Suppressor macrophage (primary cell): Measurements from ENCODE around the gene SAMHD1.
"Not testable (repeated sequence)": the region's sequence is repeated elsewhere in the genome, so short reads cannot be mapped to it uniquely, and the experiment has no call there.

Experiments used
- DNase-seq, 4 experiments: peaks; one replicate each; pipeline ENCODE4 v3.0.0-alpha.2; 2020 to 2022

SAMHD1 gene

DNA sequence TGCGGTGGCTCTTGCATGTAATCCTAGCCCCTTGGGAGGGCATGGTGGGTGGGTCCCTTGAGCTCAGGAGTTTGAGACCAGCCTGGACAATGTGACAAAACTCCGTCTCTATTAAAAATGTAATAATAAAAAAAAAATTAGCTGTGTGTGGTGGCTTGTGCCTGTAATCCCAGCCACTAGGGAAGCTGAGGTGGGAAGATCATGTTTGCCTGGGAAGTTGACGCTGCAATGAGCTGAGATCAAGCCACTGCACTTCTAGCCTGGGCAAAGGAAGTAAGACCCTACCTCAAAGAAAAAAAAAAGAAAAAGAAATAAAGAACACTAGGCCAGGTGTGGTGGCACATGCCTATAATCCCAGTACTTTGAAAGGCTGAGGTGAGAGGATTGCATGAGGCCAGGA, 4.5 kb upstream of the SAMHD1 start:
- peak in 2 of 4 experiments; percentile 36 to 60 for DNase-seq

DNA sequence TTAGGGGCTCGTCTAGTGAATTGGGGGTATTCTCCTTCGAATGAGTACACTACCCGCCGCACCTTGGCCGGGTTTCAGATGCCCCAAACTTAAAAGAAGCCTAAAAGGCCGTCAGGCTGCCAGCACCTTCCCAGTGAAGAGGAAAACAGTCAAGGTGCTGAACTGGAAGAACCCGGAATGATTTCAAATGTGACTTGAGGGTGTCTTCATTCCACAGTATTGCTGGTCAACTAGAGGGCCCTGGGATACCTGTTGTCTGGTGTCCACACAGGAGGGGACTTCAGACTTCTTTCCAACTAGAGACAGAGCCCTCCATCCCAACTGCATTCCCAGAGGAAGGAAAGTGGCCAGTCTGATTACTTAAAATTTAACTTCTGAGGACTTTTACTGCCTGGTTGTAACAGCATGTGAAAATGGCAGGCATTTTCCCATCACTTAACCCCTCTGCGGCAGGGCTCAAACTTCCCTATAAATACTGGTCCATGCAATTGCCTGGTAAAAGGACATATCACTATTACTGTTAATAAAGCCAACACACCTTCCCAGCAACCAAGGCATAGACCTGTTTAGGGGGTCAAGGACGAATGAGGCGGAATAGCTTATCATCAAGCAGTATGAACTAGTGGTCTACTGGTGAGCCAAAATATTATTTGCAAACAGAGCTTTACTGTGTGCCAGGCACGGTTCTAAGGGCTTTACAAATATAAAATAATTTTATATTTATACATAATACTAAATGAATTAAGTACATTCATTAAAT, 651 bp upstream of the SAMHD1 start:
- DNase-seq: no peak

DNA sequence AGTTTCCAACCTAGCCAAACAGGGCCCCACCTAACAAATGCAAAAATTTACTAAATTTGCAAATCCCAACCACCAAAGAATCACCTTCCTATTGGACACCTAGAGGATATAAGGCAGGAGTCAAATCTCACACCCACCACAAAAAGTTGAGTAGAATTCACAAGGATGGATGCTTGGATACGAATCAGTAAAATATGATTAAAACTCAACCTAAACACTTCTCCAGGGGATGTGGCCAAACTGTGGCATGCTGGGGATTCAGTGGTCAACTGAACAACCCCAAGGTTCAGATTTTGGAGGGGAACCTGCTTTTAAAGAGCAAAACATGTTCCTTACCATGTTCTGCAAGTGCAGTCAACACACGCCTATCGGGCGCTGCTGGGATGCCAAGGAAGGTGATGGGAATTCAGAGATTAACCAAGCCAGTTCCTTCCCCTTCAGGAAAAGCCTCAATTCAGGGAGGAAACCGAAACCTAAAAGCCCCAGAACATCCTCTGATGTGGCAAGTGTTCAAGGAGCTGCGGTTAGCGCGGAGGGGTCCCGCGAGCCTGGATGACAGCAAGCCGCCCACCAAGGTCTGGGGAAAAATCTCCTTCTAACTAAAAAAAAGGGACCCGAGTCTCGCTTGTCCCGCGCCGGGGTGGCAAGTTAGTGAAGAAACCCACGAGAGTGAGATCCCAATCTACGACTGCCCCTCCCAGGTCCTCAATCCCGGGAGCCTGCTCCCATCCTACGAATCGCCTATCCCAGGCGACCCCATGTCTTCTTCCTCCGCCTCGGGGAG, 902 bp downstream of the SAMHD1 start:
- peak; percentile 44 to 64 (median 60) for DNase-seq

DNA sequence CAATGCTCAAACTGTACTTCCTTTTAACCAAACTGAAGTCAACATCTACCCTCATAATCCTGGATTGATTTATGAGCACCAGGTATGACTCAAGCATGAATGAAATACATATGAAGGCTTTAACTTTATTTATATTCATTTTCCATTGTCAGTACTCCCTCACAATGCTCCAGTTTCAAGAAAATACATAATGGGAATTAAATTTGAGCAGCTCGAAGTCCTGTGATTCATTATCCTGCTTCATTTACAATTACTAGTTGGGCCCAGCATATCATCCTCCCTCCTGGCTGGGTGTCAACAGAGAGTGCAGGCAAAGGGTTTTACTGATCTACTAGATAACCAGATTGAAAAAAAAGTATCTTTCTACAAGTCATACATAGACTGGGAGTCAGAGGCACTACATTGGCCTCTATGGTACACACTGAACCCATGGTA, 10.1 kb downstream of the SAMHD1 start:
- no peak for DNase-seq

DNA sequence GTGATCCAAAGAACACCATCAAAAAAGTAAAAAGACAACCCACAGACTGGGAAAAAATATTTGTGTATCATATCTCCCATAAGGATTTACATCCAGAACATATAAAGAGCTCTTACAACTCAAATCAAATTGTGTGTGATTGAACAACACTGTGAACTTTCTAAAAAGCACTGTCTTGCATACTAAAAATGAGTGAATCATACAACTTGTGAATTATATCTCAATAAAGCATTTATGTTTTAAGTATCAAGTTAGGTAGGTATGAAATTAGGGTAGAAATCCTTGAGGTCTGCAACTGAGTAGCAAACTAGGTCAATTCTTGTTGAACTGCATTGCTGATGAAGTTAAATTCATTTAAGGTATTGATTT, 14.1 kb downstream of the SAMHD1 start:
- no peak for DNase-seq

DNA sequence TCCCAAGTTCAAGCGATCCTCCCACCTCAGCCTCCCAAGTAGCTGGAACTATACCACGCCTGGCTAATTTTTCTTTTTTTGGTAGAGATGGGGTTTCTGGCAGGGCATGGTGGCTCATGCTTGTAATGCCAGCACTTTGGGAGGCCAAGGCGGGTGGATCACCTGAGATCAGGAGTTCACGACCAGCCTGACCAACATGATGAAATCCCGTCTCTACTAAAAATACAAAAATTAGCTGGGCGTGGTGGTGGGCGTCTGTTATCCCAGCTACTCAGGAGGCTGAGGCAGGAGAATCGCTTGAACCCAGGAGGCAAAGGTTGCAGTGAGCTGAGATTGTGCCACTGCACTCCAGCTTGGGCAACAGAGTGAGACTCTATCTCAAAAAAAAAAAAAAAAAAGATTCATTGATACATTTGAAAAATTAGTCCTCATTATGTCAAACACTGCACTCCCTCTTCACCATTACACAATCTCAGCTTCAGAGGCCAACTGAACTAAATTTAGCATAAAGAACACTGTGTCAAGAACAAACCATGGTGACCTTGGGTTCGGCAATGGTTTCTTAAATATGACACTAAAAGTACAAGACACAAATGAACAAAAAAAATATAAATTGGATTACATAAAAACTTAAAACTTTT, 14.6 kb downstream of the SAMHD1 start:
- DNase-seq: peak in 2 of 4 experiments; percentile 37 to 40

DNA sequence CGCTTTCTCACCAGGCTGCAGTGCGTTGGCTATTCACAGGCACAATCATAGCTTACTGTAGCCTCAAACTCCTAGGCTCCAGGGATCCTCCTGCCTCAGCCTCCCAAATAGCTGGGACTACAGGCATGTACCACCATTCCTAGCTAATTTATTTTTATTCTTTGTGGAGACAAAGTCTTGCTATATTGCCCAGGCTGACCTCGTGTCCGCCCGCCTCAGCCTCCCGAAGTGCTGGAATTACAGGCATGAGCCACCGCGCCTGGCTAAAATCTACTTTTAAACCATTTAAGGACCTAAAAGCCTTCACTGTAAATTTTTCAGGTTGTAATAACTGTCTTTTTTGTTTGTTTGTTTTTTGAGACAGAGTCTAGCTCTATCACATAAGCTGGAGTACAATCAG, 15.2 kb downstream of the SAMHD1 start:
- DNase-seq: no peak

DNA sequence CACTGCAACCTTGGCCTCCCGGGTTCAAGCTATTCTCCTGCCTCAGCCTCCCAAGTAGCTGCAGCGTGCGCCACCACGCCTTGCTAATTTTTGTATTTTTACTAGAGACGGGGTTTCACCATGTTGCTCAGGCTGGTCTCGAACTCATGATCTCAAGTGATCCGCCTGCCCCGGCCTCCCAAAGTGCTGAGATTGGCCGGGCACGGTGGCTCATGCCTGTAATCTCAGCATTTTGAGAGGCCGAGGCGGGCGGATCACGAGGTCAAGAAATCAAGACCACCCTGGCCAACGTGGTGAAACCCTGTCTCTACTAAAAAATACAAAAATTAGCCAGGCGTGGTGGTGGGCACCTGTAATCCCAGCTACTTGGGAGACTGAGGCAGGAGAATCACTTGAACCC, 17.9 kb downstream of the SAMHD1 start:
- not testable (repeated sequence) for DNase-seq

DNA sequence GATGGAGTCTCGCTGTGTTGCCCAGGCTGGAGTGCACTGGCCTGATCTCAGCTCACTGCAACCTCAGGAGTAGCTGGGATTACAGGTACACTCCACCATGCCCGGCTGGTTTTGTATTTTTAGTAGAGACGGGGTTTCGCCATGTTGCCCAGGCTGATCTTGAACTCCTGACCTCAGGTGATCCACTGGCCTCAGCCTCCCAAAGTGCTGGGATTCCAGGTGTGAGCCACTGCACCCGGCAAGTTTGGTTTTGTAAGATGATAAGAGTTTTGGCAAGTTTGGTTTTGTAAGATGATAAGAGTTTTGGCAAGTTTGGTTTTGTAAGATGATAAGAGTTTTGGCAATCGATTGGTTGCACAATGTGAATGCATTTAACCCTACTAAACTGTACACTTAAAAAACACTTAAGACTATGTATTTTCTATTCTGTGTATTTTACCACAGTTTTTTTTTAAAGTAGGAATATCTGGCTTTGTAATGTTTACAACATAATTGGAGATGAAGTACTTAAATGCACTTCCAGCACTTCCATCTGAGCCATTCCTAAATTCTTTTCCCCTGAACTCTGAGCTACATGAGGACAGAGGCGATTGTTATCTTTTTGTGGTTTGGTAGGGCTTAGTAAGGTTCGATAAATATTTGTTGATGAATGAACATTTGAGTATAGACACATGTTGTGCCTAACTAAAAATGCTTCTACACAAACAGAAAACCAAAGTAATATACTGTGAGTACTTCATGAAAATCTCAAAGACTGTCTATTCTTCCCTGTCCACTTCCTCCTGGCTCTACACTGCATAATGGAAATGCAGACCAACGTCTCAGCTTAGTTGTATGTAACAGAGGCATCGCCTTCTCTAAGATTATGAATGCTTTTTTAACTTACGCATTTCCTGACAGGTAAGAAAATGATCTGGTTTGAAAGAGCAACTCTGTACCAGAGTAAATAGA, 18.8 kb downstream of the SAMHD1 start:
- peak in 1 of 4 experiments; percentile 37 for DNase-seq

DNA sequence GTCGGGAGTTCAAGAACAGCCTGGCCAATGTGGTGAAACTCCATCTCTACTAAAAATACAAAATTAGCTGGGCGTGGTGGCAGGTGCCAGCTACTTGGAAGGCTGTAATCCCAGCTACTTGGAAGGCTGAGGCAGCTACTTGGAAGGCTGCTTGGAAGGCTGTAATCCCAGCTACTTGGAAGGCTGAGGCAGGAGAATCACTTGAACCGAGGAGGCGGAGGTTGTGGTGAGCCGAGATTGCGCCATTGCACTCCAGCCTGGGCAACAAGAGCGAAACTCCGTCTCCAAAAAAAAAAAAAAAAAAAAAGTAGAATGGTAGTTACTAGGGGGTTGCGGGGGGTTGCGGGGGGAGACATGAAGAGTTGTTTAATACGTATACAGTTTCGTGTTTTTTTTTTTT, 19.4 kb downstream of the SAMHD1 start:
- DNase-seq: not testable (repeated sequence)

DNA sequence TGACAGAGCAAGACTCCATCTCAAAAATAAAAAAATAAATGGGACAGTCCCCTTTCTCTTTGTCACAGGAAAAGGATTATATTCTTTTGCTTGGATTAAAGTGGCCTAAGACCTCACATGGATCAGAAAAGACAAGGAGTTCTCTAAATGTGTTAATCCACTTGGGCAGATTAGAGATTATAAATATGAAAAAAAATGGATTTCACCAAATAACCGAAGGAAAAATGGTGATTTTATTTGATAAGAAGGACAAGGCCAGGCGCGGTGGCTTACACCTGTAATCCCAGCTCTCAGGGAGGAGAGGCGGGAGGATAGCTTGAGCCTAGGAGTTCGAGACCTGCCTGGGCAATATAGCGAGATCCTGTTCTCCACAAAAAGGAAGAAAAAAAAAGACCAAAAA, 21.8 kb downstream of the SAMHD1 start:
- DNase-seq: no peak

DNA sequence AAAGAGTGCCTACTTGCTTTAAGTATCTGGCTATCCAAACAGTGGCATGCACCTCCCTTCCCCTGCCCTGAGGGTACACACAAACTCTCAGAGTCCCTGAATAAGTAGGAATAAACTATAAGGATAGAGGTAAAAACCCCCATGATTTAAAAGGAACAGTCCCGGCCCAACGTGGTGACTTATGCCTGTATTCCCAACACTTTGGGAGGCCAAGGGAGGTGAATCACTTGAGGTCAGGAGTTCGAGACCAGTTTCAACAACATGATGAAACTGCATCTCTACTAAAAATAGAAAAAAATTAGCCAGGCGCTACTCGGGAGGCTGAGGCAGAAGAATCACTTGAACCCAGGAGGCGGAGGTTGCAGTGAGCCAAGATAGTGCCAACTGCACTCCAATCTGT, 22.2 kb downstream of the SAMHD1 start:
- peak in 1 of 4 experiments; percentile 23 for DNase-seq

DNA sequence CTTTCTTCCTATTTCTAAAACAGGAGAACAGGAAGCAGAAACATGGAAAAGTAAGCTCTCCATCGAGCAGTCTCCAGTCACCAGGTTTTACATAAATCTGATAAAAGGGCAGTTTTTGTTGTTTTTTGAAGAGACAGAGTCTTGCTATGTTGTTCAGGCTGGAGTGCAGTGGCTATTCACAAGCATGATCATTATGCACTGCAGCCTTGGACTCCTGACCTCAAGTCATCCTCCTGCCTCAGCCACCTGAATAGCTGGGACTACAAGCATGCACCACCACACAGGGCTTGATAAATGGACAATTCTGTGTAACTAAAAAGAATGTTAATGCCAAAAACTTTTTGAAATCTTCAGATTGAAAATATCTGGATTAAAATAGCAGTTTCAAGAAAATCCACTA, 23.8 kb downstream of the SAMHD1 start:
- no peak for DNase-seq

DNA sequence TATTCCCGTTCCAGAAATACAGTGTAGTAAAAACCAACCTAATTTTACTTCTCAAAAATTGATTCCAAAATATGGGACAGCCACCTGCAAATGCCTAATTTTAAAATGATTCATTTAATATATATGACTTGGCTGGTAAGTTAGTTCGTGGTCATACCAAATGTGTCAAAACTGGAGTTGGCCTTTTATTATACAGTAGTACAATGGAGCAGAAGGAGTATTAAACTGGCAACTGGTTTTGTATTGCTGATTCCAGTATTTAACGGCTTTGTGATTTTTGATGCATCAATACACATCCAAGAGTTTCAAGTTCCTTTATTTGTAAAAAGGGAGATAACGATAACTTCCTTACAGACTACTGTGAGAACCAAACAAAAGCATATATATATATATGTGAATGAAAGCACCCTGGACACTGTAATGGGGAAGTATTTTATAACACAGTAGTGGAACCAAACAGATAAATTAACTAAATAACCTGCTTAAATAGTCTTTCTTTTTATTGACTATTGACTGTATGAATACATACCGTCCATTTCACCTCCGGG, 24.8 kb downstream of the SAMHD1 start:
- peak in 1 of 4 experiments; percentile 33 for DNase-seq

DNA sequence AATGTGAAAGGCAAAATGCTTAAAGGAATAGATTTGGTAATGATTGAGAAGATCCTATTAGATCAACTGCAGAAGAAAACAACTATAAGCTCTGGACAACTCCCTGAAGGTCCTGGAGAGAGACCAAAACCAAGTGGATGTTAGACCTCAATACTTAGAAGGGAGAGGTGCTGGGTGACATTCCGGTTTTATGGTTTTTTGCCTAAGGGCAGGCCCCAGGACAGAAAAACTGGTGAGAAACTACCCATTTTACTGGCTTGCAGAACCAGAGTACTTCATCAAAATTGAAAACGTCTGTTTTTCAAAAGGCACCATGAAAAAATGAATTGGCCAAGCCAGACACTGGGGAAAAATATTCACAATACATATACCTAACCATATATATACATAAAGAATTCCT, 26.3 kb downstream of the SAMHD1 start:
- no peak for DNase-seq

DNA sequence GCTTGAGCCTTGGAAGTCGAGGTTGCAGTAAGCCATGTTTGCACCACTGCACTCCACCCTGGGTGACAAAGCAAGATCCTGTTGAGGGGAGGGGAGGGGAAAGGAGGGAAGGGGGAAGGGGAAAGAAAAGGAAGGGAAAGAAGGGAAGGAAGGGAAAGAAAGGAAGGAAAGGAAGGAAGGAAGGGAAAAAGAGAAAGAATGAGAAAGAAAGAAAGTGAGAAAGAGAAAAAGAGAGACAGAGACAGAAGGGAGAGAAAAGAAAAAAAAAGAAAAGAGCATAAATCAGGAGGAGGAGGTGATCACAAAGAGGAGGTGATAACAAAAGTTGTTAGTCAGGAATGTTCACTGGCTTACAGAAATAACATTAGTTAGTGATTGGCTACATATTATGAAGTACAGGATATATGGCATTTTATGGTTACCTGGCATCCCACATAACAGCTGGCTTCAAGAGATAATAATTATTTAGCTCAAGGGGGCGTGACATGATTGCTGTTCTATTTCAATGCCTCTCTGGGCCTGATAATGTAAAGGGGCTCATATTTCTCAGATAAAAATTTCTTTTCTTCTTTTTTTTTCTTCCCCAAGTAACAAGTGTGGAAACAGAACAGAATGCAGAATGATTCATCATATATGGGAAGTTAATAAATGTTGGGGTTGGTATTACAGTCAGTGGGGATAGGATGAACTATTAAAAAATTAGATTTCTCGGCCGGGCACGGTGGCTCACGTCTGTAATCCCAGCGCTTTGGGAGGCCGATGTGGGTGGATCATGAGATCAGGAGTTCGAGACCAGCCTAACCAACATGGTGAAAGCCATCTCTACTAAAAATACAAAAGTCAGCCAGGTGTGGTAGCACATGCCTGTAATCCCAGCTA, 27.1 kb downstream of the SAMHD1 start:
- no peak for DNase-seq

DNA sequence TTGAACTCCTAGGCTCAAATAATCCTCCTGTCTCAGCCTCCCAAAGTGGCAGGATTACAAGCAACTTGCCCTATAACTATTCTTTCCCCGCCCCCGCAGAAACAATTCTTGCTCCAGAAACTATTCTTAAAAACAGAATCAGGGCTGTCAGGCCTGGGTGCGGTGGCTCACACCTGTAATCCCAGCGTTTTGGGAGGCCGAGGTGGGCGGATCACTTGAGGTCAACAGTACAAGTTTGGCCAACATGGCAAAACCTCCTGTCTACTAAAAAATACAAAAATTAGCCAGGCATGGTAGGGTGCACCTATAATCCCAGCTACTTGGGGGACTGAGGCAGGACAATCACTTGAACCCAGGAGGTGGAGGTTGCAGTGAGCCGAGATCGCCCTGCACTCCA, 31.2 kb downstream of the SAMHD1 start:
- DNase-seq: no peak

DNA sequence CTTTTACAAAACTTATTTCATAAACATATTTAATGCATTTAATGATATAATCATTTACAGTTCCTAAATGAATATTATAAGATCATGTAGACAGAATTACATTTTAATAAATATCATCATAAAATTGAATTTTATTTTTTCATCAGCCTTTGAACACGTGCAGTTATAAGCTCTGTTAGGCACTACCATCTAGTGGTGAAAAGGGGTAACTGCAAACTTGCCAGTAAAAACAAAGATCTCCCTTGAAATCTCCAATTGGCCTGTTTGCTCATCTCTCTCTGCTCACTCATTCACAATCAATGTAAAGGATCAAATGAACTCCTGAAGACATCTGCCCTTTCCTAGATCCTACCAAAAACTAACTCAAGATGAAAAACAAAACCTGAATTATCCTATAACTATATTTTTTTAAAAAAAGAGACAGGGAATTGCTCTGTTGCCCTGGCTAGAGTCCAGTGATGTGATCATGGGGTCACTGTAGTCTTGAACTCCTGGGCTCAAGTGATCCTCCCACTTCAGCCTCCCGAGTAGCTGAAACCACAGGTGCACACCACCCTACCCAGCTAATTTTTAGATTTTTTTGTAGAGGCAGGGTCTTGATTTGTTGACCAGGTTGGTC, 31.7 kb downstream of the SAMHD1 start:
- DNase-seq: peak; percentile 54 to 76 (median 68)

DNA sequence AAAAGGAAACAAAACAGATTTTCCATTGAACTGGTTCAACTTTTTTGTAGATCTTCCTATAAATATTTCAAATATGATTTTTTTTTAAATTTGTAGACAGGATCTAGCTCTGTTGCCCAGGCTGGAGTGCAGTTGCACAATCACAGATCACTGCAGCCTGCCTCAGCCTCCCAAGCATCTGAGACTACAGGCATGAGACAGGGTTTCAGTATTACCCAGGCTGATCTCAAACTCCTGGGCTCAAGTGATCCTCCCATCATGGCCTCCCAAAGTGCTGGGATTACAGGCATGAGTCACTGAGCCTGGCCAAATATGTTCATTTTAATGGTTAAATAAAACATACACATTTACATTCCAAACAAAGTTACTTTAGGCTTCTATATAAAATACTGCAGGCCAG, 33.6 kb downstream of the SAMHD1 start:
- peak in 1 of 4 experiments; percentile 17 for DNase-seq

DNA sequence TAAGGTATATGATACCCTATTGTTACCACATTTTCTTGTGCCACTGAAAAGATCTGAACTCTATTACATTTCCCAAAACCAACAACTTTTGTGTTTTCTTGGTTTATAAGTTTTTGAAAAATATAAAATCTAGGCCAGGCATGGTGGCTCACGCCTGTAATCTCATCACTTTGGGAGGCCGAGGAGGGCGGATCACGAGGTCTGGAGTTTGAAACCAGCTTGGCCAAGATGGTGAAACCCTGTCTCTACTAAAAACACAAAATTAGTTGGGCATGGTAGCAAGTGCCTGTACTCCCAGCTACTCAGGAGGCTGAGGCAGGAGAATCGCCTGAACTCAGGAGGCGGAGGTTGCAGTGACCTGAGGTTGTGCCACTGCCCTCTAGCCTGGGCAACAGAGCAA, 34.3 kb downstream of the SAMHD1 start:
- DNase-seq: no peak

DNA sequence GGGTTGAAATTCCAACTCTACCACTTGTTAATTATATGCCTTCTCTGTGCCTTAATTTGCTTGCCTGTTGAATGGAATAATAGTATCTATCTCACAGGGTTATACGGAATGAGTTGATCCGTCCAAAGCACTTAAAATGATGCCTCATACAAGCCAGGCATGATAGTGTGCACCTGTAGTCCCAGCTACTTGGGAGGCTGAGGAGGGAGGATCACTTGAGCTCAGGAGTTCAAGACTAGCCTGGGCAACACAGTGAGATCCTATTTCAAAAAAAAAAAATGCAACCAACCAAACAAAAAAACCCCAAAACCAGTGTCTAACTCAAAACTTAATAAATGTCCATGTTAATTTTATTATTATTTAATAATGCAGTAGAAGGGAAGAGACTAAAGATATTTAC, 35.3 kb downstream of the SAMHD1 start:
- DNase-seq: no peak
